GM10266 (cell line): ENCODE data around the gene IGHMBP2.

ENCODE experiments used
- DNase-seq: peaks from one replicate; pipeline ENCODE4 v3.0.0; 2012; ENCODE audit errors: extremely low spot score
- CTCF ChIP-seq: IDR thresholded peaks from 2 replicates; pipeline ENCODE4 v1.5.1; 2012; ENCODE audit warnings: mild to moderate bottlenecking, low read depth; ENCODE audit not compliant: control insufficient read depth, insufficient read depth; ENCODE audit errors: missing control alignments

The IGHMBP2 gene

GRCh38 chr11:68892576-68892975 lies 11.1 kb upstream of the IGHMBP2 start:
- DNase-seq: no peak
- TF ChIP-seq CTCF: no peak

GRCh38 chr11:68893282-68893681 lies 10.4 kb upstream of the IGHMBP2 start:
- TF ChIP-seq CTCF: no peak
- no peak for DNase-seq

GRCh38 chr11:68896171-68896959 lies 7.3 kb upstream of the IGHMBP2 start:
- TF ChIP-seq CTCF: no peak
- no peak for DNase-seq

- no peak for TF ChIP-seq CTCF
Measured at GRCh38 chr11:68897441-68897840, 6.2 kb upstream of the IGHMBP2 start.

GRCh38 chr11:68900835-68901381 lies 2.8 kb upstream of the IGHMBP2 start:
- TF ChIP-seq CTCF: no peak
- DNase-seq: no peak

More at GRCh38 chr11:68897441-68897840, 6.2 kb upstream of the IGHMBP2 start:
- no peak for DNase-seq

- DNase-seq: no peak
- TF ChIP-seq CTCF: no peak
Measured at GRCh38 chr11:68904248-68904847, 657 bp downstream of the IGHMBP2 start.
